Dedifferentiated amniotic fluid mesenchymal stem cell (primary cell): ENCODE measurements around the gene DNAJC11.
"Not testable (repeated sequence)": the region's sequence is repeated elsewhere in the genome, so short reads cannot be mapped to it uniquely, and the experiment has no call there.

Experiments used
- DNase-seq: peaks from one replicate; pipeline ENCODE4 v3.0.0-alpha.2; 2016; ENCODE audit errors: extremely low spot score

Gene DNAJC11

GRCh38 chr1:6701437-6702153 lies at the start of gene DNAJC11:
Gene DNAJC11, minus strand, starts transcription at chr1:6701816. Its CDS starts 16 bp downstream, at chr1:6701800.
- DNase-seq, result peak; percentile 72

- no peak for DNase-seq
These were observed 48.9 kb upstream of the DNAJC11 start for GRCh38 chr1:6750490-6750889.

- DNase-seq, result no peak
These were observed 46.1 kb upstream of the DNAJC11 start for GRCh38 chr1:6747674-6748073.

- no peak for DNase-seq
These were observed 43.5 kb upstream of the DNAJC11 start for GRCh38 chr1:6745073-6745472.

- peak; percentile 83 for DNase-seq
These were observed 41.8 kb upstream of the DNAJC11 start for GRCh38 chr1:6743189-6744101.

- DNase-seq, result not testable (repeated sequence)
These were observed 41.1 kb upstream of the DNAJC11 start for GRCh38 chr1:6742676-6743188.

- DNase-seq, result no peak
These were observed 37.5 kb upstream of the DNAJC11 start for GRCh38 chr1:6738987-6739676.

GRCh38 chr1:6732942-6733341 lies 31.3 kb upstream of the DNAJC11 start:
- DNase-seq, result no peak

- DNase-seq, result no peak
These were observed 30.3 kb upstream of the DNAJC11 start for GRCh38 chr1:6731905-6732304.

- DNase-seq, result no peak
These were observed 29.3 kb upstream of the DNAJC11 start for GRCh38 chr1:6730880-6731279.

GRCh38 chr1:6730473-6730872 lies 28.9 kb upstream of the DNAJC11 start:
- no peak for DNase-seq

- DNase-seq, result peak; percentile 57
These were observed 25.9 kb upstream of the DNAJC11 start for GRCh38 chr1:6727535-6727934.

GRCh38 chr1:6726253-6726652 lies 24.6 kb upstream of the DNAJC11 start:
- DNase-seq, result no peak

- peak; percentile 76 for DNase-seq
These were observed 23.0 kb upstream of the DNAJC11 start for GRCh38 chr1:6724517-6725141.

- no peak for DNase-seq
These were observed 22.2 kb upstream of the DNAJC11 start for GRCh38 chr1:6723621-6724428.

- DNase-seq, result no peak
These were observed 9.6 kb upstream of the DNAJC11 start for GRCh38 chr1:6711174-6711573.

GRCh38 chr1:6704746-6705145 lies 3.1 kb upstream of the DNAJC11 start:
- DNase-seq, result no peak

- DNase-seq, result no peak
These were observed 1.4 kb upstream of the DNAJC11 start for GRCh38 chr1:6703016-6703415.

- DNase-seq, result no peak
These were observed 671 bp downstream of the DNAJC11 start for GRCh38 chr1:6700853-6701436.

- DNase-seq, result not testable (repeated sequence)
These were observed 1.7 kb downstream of the DNAJC11 start for GRCh38 chr1:6699915-6700314.
